GM12872 (cell line): Measurements from ENCODE around the gene HNRNPF.

Experiments used
- TF ChIP-seq, protein P1 (sequence below): IDR thresholded peaks from 3 replicates; pipeline ENCODE4 v1.5.1; 2011; ENCODE audit warnings: low read depth, mild to moderate bottlenecking, low read length, moderate library complexity; ENCODE audit not compliant: insufficient read depth

Gene HNRNPF

DNA sequence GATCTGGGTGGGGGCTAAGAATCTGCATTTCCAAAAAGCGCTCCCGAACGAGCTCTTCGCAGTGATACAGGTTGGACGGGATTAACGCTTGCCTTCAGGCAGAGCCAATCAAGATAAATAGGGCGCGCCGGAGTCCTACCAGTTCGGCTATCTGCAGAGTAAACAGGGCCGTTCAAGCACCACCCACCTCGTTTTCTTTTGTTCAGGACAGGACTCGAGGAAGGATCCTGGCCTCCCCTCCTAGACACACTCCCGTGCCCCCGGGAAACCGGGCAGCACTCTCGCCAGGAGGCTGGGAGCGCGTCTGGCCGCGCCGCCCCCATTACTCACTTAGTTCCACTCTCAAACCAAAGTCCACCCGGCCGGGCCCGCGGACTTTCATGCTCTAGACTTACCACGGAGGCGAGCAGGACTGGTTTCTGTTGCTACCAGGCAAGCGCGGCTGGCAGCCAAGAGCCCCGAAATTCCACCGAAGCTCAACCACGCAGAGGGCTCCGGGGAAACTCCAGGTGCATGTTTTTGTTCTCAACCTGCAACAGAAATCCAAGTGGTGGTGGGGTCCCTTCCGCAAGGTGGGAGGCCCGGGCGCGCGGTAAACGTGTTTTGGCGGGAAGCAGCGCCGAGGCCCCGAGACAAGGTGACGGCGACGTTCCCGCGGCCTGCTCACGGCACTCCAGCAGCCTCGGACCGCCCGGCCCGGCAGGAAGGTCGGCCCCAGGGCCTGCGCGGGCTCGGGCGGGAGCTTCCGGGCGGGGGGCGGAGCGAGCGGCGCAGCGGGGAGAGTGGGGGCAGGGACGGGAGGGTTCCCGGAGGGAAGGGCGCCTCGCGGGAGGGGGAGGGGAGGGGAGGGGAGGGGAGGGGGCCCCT, 12.7 kb downstream of the HNRNPF start:
- TF ChIP-seq, protein P1, sequence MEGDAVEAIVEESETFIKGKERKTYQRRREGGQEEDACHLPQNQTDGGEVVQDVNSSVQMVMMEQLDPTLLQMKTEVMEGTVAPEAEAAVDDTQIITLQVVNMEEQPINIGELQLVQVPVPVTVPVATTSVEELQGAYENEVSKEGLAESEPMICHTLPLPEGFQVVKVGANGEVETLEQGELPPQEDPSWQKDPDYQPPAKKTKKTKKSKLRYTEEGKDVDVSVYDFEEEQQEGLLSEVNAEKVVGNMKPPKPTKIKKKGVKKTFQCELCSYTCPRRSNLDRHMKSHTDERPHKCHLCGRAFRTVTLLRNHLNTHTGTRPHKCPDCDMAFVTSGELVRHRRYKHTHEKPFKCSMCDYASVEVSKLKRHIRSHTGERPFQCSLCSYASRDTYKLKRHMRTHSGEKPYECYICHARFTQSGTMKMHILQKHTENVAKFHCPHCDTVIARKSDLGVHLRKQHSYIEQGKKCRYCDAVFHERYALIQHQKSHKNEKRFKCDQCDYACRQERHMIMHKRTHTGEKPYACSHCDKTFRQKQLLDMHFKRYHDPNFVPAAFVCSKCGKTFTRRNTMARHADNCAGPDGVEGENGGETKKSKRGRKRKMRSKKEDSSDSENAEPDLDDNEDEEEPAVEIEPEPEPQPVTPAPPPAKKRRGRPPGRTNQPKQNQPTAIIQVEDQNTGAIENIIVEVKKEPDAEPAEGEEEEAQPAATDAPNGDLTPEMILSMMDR = no peak

DNA sequence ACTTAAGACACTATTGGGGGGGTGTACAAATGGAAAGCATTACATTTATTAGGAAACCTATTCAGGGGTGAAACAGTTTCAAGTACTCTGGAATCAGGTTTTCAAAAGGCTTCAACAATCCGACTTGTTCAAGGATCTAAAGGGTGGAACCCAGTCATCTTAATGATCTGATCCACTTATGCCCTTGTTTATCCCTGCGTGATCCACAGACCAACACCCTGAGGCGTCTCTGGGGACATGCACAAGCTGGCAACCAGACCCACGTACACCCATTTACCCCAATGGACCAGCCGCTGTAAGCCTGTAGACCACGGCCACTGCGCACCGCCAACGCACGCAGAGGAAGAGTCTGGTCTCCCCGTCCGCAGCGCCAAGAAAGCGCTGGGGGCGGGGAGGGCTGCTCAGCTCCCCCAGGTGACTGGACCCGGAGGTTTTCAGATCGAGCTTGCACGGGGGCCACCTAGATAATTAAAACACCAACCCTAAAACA, 13.4 kb downstream of the HNRNPF start:
- TF ChIP-seq, protein P1 = no peak

DNA sequence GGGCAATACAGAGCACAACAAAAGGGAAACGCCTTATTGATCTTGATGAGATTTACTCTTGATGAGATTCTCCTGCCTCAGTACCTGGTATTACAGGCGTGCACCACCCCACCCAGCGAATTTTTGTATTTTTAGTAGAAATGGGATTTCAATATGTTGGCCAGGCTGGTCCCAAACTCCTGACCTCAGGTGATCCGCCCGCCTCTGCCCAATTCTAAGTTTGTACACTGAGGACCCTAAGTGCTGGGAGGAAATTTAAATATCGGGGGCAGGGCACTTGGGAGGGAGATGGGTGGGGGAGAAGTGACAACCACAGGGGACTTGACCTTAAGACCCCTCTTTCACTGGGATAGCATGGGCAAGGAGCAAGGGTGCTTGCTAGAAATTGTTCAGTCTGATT, 14.1 kb downstream of the HNRNPF start:
- TF ChIP-seq, protein P1 = no peak

DNA sequence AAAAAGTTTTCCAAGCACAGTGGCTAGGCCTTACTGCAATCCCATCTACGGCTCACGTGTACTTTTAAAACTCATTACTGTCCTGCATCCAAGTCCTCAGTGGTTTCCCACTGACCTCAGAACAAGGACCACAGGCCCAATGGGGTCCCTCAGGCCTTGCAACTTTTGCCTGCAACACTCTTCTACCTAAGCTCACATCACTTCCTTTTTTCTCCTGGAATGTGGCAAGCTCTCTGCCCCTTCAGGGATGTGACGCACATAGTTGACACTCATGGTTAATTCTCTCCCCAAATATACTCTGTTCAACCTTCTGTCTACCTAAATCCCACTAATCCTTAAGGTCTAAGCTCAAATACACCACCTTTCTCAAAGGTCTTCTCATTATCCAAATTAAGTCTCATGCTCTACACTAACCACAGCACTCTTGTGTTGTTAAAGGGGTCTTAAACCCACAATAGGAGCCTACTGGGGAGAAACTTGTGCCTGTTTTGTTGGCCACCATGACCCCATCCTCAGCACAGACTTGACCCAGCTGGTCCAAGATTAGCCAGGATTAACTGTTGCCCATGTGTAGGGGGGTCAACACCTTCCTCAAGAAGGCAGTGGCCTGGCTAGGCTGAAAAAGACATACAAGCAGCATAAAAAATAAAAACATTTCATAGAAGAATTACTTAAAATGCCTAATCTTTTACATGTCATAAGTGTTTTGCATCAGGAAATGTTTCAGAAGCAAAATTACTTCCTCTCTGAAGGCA, 15.2 kb downstream of the HNRNPF start:
- TF ChIP-seq, protein P1 = no peak

DNA sequence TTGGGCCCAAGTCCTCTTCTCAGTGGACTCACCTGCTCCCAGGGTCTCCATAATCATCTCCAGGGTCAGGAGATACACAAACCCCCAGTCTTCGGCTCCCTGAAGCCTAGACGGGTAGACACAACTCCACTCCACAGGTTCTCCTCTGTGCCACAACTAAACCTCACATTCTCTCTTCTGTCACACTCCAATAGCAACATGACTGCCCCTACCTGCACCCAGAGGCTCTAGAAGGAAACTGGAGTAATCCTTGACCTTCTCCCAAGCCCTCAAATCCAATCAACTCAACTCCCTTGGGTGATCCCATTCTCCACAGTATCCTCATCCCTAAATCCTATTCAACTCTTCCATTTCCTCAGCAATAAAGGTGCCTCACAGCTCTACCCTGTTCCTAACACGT, 16.2 kb downstream of the HNRNPF start:
- TF ChIP-seq, protein P1 = no peak

DNA sequence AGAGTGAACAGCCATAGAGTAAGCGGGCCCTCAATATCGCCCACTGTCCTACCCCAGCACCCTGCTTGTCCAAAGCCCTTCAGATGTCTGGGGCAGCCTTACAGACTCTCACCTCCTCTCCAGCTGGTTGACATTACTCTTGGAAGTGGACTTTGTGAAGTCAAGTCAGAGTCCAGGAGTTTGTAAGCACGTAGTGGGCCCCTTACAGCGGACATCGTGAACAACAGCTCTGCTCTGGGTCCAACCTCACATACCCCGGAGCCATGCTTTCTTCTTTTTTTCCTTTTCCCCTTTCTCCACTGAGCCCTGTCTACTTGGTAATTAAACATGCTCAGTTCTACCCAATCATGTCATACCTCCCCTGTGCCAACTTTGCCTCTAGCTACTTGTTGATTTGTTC, 17.5 kb downstream of the HNRNPF start:
- TF ChIP-seq, protein P1 = no peak

DNA sequence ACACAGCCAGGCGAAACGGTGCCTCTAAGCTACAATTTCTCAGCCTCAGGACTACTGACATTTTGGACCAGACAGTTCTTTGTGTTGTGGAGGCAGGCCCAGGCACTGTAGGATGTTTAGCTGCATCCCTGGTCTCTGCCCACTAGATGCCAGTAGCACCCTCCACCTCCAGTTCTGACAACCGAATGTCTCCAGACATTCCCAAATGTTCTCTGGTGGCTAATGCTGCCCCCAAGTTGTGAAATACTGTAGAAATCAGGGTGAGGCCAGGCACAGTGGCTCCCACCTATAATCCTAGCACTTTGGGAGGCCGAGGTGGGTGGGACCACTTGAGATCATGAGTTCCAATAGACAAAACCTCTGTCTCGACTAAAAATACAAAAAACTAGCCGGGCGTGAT, 18.2 kb downstream of the HNRNPF start:
- TF ChIP-seq, protein P1 = peak; percentile 60; the same call in 2 of the 3 replicates
